Erythroblast (primary cell): ENCODE results near the gene PLXNC1.

Source experiments
- GATA1 ChIP-seq: IDR thresholded peaks from 2 replicates; pipeline ENCODE4 v1.6.1; 2011; ENCODE audit warnings: low read depth, mild to moderate bottlenecking, control low read depth, low read length, moderate library complexity
- POLR2A ChIP-seq: IDR thresholded peaks from 2 replicates; pipeline ENCODE4 v1.6.1; 2011; ENCODE audit warnings: mild to moderate bottlenecking, low read length

GRCh38 chr12:94248582-94248981 lies 100.2 kb downstream of the PLXNC1 start:
- no peak for TF ChIP-seq POLR2A
- no peak for TF ChIP-seq GATA1
